Stomach (tissue), 4 donors: Measurements from ENCODE around the gene VSTM2L.

Source experiments
- CTCF ChIP-seq, 7 experiments: fragments of 450-650 bp in 4 of 7; fragments of 200-600 bp in 3 of 7; sonication (generic) in 3 of 7; IDR thresholded peaks; one replicate each; pipeline ENCODE4 v1.5.1; 2016 to 2019; ENCODE audit warnings: antibody characterized with exemption in 7 of 7, control low read depth in 2 of 7, mild to moderate bottlenecking in 1 of 7
- EP300 ChIP-seq: sonication (generic); formaldehyde crosslinking; IDR thresholded peaks from one replicate; pipeline ENCODE4 v1.6.1; 2017; ENCODE audit warnings: antibody characterized with exemption
- POLR2A ChIP-seq, 4 donors: fragments of 450-650 bp; IDR thresholded peaks; one replicate each; pipeline ENCODE4 v1.6.1; 2016; ENCODE audit warnings: antibody characterized with exemption in 4 of 4, control low read depth in 2 of 4, mild to moderate bottlenecking in 1 of 4, moderate library complexity in 1 of 4
- POLR2AphosphoS5 ChIP-seq, 3 donors: sonication (generic); formaldehyde crosslinking; IDR thresholded peaks; one replicate each; pipeline ENCODE4 v1.6.1; 2016; ENCODE audit warnings: antibody characterized with exemption in 3 of 3

- no peak for TF ChIP-seq CTCF (IDR thresholded peaks at IDR 0.05)
- TF ChIP-seq POLR2AphosphoS5 (IDR thresholded peaks at IDR 0.05): no peak
- no peak for TF ChIP-seq POLR2A (IDR thresholded peaks at IDR 0.05)
- TF ChIP-seq EP300: no peak
Measured at GRCh38 chr20:37917461-37917860, 14.5 kb downstream of the VSTM2L start.
